Testis (tissue), 3 donors: Measurements from ENCODE around the gene CCDC196. TPM values are rescaled to one million over a fixed set of nuclear protein-coding genes. Genes with fewer than 3 reads are reported as not detected.
"Not testable (repeated sequence)": the region's sequence is repeated elsewhere in the genome, so short reads cannot be mapped to it uniquely, and the experiment has no call there.

ENCODE experiments used
- DNase-seq: peaks from one replicate; pipeline ENCODE4 v3.0.0-alpha.2; 2019
- H3K27ac ChIP-seq, 2 donors: fragments of 200-600 bp; sonication (generic); one replicate each; pipeline ENCODE4 v1.5.1; 2019
- H3K27me3 ChIP-seq: fragments of 200-600 bp; sonication (generic); one replicate; pipeline ENCODE4 v1.5.1; 2019
- H3K36me3 ChIP-seq: fragments of 200-600 bp; sonication (generic); one replicate; pipeline ENCODE4 v1.5.1; 2017; ENCODE audit warnings: low read depth; ENCODE audit errors: missing control alignments
- H3K4me1 ChIP-seq: fragments of 200-600 bp; sonication (generic); one replicate; pipeline ENCODE4 v1.5.1; 2019
- H3K4me3 ChIP-seq, 2 donors: fragments of 200-600 bp; sonication (generic); one replicate each; pipeline ENCODE4 v1.5.1; 2017 to 2019
- H3K9me3 ChIP-seq: fragments of 200-600 bp; sonication (generic); one replicate; pipeline ENCODE4 v1.5.1; 2017
- CTCF ChIP-seq, 3 experiments: fragments of 450-650 bp in 2 of 3; fragments of 200-600 bp in 1 of 3; sonication (generic) in 1 of 3; IDR thresholded peaks; one replicate each; pipeline ENCODE4 v1.5.1; 2016 to 2019; ENCODE audit warnings: antibody characterized with exemption in 3 of 3, mild to moderate bottlenecking in 2 of 3, moderate library complexity in 1 of 3
- POLR2A ChIP-seq: fragments of 450-650 bp; IDR thresholded peaks from one replicate; pipeline ENCODE4 v1.6.1; 2017; ENCODE audit warnings: antibody characterized with exemption, mild to moderate bottlenecking, moderate library complexity
- WGBS, 2 donors: methylation state at CpG; one replicate each; pipeline ENCODE4 v1.1.5; 2018; 5-methylcytosine and 5-hydroxymethylcytosine counted together
- intact Hi-C: fragments of 100-400 bp; cut with DNase I; formaldehyde crosslinking; loops from one replicate; pipeline ENCODE4 v1.15.1; 2023; ENCODE audit warnings: low total_unique reads
- polyA plus RNA-seq: library from polyadenylated mRNA; stranded (reverse); fragments of 350-450 nt; fragmentation: Illumina TruSeq; extraction: RNeasy Lipid Tissue Mini Kit (QIAGEN cat#74804); gene quantifications from one replicate; pipeline ENCODE4 v1.2.3, GENCODE V29; 2014; ENCODE audit warnings: low read depth, low replicate concordance; ENCODE audit not compliant: insufficient read depth
- total RNA-seq, 2 donors: library from RNA; depleted of rRNA; stranded (reverse); fragments of >200 nt; gene quantifications; one replicate each; pipeline ENCODE4 v1.2.3, GENCODE V29; 2016

The CCDC196 gene
- total and polyA plus RNA-seq, 3 donors from 2014 or later: 15.7 to 70.8 (median 66.6) TPM

DNA sequence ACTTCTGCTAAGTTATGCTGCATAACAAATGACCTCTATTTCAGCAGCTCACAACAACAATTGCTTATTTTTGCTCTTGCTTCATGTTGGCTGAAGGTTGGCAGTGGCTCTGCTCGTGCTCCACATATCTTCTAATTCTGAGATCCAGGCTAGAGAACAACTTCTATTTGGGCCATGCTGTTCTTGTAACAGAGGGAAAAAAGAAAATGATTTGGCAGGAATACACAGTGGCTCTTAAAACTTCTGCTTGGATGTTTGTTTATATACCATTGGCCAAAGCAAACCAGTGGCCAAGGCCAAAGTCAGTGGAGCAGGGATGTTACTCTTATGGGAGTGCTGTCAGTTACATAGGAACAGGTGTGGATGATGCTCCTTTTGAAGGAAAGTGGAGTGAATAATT lies 53.9 kb downstream of the CCDC196 start:
- Histone ChIP-seq H3K36me3 (no peaks in the 10 kb centered on the region), H3K27ac (no peak overlapping the region), H3K27me3 (no peaks in the 10 kb centered on the region), H3K9me3 (no peaks in the 10 kb centered on the region), H3K4me3 (no peak overlapping the region), H3K4me1 (no peaks in the 10 kb centered on the region)
- intact Hi-C loops: no loop called here
- WGBS, 2 donors: 43 to 45% methylated on average over 1 of the region's 1 CpG
- TF ChIP-seq POLR2A (no peak), CTCF (IDR thresholded peaks at IDR 0.05) (no peak)
- DNase-seq: no peak

- H3K27me3 ChIP-seq: no peaks in the 10 kb centered on the region
- no peaks in the 10 kb centered on the region for H3K36me3 ChIP-seq
- H3K4me1 ChIP-seq: no peaks in the 10 kb centered on the region
- H3K4me3 ChIP-seq: no peak overlapping the region
- DNase-seq: no peak
- H3K9me3 ChIP-seq: no peaks in the 10 kb centered on the region
- intact Hi-C loops: no loop called here
- TF ChIP-seq POLR2A: no peak
- TF ChIP-seq CTCF (IDR thresholded peaks at IDR 0.05): no peak
- WGBS, 2 donors: 88 to 89% methylated on average over 3 of the region's 3 CpGs
- H3K27ac ChIP-seq: no peak overlapping the region
These were observed 55.5 kb downstream of the CCDC196 start for GRCh38 chr14:66541627-66542026.

- H3K4me1 ChIP-seq: no peaks in the 10 kb centered on the region
These were observed 57.8 kb downstream of the CCDC196 start for GRCh38 chr14:66543996-66544395.

DNA sequence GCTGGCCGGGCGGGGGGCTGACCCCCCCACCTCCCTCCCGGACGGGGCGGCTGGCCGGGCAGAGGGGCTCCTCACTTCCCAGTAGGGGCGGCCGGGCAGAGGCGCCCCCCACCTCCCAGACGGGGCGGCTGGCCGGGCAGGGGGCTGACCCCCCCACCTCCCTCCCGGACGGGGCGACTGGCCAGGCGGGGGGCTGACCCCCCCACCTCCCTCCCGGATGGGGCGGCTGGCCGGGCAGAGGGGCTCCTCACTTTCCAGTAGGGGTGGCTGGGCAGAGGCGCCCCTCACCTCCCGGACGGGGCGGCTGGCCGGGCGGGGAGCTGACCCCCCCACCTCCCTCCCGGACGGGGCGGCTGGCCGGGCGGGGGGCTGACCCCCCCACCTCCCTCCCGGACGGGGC lies 59.0 kb downstream of the CCDC196 start:
- H3K36me3 ChIP-seq, H3K9me3 ChIP-seq, H3K27ac ChIP-seq, H3K27me3 ChIP-seq, H3K4me3 ChIP-seq, intact Hi-C loops, DNase-seq, H3K4me1 ChIP-seq: not testable (repeated sequence)
- 84% methylated on average over 9 of the region's 32 CpGs; no CpG with 5 or more reads in 1 of the 2 donors for WGBS, 2 donors

More at GRCh38 chr14:66543996-66544395, 57.8 kb downstream of the CCDC196 start:
- H3K9me3 ChIP-seq: no peaks in the 10 kb centered on the region
- H3K27me3 ChIP-seq: no peaks in the 10 kb centered on the region
- WGBS, 2 donors: 81 to 83% methylated on average over 2 of the region's 2 CpGs
- no peaks in the 10 kb centered on the region for H3K36me3 ChIP-seq
- TF ChIP-seq POLR2A (no peak), CTCF (IDR thresholded peaks at IDR 0.05) (no peak)
- intact Hi-C loops: no loop called here
- DNase-seq: no peak
- H3K27ac ChIP-seq: no peak overlapping the region
- H3K4me3 ChIP-seq: no peak overlapping the region

GRCh38 chr14:66545751-66546150 lies 59.6 kb downstream of the CCDC196 start:
- H3K27ac ChIP-seq, H3K4me3 ChIP-seq, intact Hi-C loops, DNase-seq, H3K9me3 ChIP-seq, H3K27me3 ChIP-seq, H3K36me3 ChIP-seq, H3K4me1 ChIP-seq: not testable (repeated sequence)
- WGBS, 2 donors: 93% methylated on average over 9 of the region's 32 CpGs; no CpG with 5 or more reads in 1 of the 2 donors

Other genes with a start within 250 kb of the CCDC196 start
- 10 to 100 TPM; 25.4 to 26.5 TPM for gene GPHN, start 21.8 kb downstream of the CCDC196 start, total RNA-seq
- 14.2 TPM for gene GPHN, start 21.8 kb downstream of the CCDC196 start, polyA plus RNA-seq